GM19395 (cell line): ENCODE data around the gene KIAA1671.

ENCODE experiments used
- ATAC-seq: cut with Tn5 transposase; IDR thresholded peaks from one replicate; pipeline ENCODE4 v1.9.1; 2021; ENCODE audit warnings: mild to moderate bottlenecking, moderate library complexity; ENCODE audit not compliant: unreplicated experiment

Gene KIAA1671

GRCh38 chr22:24950272-24950902 is 2.1 kb upstream of the KIAA1671 start:
- no peak for ATAC-seq

GRCh38 chr22:24952837-24953383 is 394 bp downstream of the KIAA1671 start:
- ATAC-seq: no peak

GRCh38 chr22:24953384-24954113 is 1.0 kb downstream of the KIAA1671 start:
- ATAC-seq: no peak

DNA sequence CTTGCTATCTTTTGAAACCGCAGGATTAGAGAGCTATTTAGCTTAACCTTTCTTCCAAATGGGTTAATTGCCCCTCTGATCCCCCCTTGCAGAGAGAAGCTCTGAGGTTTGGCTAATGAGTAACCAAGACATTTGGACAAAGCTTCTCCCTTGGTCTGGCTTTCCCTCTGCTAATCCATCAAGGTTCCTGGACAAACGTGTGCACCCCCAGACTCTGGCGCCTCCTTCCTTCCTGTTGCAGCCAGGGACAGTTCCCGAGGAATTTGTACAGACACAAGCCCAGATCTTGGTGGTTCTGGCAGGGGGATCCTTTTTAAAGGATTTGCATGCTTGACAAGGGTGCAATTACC is 1.6 kb downstream of the KIAA1671 start:
- no peak for ATAC-seq

DNA sequence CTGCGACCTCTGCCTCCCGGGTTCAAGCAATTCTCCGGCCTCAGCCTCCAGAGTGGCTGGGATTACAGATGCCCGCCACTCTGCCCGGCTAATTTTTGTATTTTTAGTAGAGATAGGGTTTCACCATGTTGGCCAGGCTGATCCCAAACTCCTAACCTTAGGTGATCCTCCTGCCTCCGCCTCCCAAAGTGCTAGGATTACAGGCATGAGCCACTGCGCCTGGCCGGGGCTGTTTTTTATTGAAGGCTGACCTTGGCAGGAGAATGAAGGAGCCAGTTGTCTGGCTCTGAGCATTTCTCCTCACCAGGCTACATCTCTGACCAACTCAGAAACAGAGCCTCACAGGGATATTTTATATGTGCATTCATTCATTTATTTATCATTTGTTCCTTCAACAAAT is 2.3 kb downstream of the KIAA1671 start:
- ATAC-seq: no peak

GRCh38 chr22:24957043-24957442 is 4.5 kb downstream of the KIAA1671 start:
- no peak for ATAC-seq

GRCh38 chr22:24961217-24961844 is 8.8 kb downstream of the KIAA1671 start:
- no peak for ATAC-seq

DNA sequence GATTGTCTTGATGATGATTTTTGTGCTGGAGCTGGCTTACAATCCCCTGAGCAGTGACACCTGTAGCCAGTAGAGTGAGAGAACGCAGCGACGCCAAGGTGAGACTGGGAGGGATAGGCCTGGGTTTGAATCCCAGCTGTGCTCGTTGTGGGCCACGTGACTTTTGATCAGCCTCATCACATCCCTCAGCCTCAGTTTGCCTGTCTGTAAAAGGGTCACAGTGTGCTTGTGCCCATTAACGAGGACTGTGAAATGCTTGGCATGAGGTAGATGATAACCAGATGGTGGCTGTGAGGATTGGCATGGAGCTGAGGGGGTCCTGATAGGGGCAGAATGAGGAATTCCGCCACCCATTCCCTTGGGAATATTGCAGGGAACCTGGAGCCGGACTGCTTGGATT is 9.6 kb downstream of the KIAA1671 start:
- no peak for ATAC-seq

- no peak for ATAC-seq
Observed at GRCh38 chr22:24962835-24963234, 10.3 kb downstream of the KIAA1671 start.

DNA sequence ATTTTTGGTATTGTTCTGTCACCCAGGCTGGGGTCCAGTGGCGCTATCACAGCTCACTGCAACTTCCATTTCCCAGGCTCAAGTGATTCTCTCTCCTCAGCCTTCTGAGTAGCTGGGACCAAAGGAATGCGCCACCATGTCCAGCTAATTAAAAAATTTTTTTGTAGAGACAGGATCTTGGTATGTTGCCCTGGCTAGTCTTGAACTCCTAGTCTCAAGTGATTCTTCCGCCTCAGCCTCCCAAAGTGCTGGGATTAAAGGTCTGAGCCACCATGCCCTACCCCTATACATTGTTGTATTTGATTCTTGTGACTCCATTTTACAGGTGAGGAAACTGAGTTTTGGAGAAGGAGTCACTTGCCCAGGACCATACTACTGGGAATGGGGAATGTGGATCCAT is 11.9 kb downstream of the KIAA1671 start:
- no peak for ATAC-seq

DNA sequence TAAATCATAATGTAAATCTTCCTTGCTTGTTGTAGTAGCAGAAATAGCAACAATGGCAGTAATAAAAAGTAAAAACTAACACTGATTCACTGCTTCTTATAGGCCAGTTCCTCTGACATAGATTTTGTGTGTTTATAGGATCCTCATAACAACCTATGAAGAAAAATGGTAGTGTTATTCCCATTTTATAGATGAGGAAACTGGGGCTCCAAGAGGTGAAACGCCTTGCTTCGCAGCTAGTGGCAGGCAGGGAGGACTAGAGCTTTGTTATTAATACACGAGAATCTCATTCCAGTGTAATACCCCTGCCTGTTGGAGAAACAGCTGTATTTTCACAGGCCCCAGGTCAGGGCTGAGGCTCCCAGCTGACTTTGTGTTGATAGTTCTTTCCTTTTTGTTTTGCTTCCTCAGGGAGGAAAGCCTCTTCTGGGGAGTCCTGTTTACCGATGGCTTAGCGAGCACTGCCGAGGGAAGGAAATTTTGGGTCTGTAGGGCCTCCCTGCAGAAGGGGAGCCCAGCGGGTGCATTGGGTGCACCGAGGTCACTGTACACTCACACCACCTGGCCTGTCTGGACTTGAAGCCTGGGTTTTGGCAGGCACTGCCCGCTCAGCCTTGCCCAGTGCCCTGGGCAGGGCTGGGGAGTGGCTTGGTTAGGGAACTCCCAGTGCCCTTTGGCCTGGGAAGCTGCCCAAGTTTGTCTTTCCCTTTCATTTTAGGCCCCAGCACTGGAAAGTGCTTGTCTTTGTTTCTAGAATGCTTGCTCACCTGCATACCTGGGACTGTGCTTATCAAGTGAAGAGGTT is 13.5 kb downstream of the KIAA1671 start:
- no peak for ATAC-seq

DNA sequence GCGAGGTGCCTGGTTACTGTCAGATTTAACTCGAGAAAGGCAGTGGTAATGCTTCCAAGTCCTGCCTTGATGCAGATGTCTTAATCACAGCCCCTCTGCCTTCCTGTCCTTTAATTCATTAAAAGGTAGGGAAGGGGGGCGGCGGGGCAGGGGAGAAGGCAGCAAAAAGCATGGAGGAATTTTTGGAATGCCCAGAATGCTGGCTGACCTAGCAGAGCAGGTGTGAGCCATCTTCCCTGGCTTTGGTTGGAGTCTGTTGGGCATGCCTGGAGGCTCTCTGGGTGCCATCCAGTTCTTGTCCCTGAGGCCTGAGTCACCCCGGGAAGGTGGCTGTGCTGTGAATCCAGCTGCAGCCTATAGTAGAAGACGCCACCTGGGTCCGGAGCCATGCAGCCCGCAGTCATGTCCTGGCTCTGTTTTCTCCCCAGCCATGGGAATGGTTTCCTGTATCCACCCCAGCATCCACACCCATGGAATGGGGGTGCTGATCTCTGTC is 15.6 kb downstream of the KIAA1671 start:
- ATAC-seq: no peak

DNA sequence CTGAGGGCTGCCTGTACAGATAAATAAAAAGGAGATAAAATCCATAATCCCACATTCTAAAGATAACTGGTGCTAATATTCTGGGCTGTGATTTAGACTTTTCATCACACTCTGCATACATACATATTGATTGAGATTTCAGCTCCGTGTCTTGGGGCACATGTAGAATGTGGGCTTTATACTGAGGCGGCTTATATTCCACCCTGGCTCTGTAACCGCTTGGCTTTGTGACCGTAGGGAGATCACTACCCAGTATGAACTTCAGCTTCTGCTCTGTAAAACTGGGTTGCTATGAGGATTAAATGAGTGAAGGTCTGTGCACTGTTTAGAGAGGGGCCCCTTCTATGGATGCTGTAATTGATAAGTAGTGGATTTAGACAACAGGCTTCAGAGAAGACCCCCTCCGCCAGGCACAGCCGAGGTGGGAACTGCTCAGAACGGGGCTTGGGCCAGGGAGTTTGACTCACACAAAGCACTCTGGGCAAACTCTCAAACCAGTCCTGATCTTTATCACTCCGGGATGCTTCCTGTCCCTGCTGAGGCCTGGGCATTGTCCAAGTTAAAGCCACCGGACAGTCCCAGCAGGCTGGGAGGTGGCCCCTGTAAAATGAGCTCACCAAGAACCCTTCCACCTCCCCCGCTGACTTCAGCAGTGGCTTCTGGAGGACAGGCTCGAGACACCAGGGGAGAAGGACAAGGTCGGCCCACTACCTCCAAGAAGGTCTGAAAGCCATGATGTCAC is 17.2 kb downstream of the KIAA1671 start:
- no peak for ATAC-seq

DNA sequence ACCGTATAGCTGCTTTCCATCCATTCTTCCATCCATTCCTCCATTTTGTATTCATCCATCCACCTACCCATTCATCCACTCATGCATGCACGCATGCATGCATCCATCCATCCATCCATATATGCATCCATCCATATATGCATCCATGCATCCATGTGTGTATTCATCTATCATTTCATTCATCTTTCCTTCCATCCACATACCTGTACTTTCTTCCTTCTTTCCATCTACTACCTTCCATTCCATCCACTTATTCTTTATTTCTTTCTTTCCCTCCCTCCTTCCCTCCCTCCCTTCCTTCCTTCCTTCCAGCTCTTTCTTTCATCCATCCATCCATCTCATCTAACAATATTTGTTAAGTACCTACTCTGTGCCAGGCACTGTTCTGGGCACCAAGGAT is 19.9 kb downstream of the KIAA1671 start:
- no peak for ATAC-seq

DNA sequence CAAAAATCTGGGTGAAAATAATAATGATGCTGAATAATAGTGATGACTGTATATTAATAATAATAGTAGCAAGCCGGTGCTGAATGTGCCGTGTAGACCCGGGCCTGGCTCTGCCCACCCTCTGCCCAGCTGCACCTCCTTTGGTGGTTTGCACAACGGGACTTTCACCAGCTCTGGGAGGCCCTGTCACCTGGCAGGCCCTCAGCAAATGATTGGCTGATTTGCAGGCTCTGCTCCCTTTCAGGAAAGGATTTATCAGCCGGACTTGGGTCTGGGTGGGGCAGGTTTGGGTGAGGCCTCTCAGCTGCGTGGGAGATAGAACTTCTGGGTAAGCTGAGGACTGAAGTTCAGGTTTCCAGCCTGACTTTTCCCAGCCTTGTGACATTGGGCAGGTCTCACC is 21.4 kb downstream of the KIAA1671 start:
- ATAC-seq: no peak

GRCh38 chr22:24975125-24975640 is 22.7 kb downstream of the KIAA1671 start:
- no peak for ATAC-seq

GRCh38 chr22:24975813-24976341 is 23.4 kb downstream of the KIAA1671 start:
- ATAC-seq: no peak

GRCh38 chr22:24976442-24977218 is 24.1 kb downstream of the KIAA1671 start:
- ATAC-seq: no peak
